Mucosa of gallbladder (tissue), 1 donor: ENCODE results near the gene SLC5A12. TPM values are rescaled to one million over a fixed set of nuclear protein-coding genes. Genes with fewer than 3 reads are reported as not detected.

ENCODE experiments used
- DNase-seq: peaks from one replicate; pipeline ENCODE4 v3.0.0-alpha.2; 2020; ENCODE audit warnings: low spot score
- total RNA-seq: library from RNA; stranded (reverse); gene quantifications from one replicate; pipeline ENCODE4 v1.2.1, GENCODE V29; 2021
- donor health status: DM: no; HTN: no; CAD: no.

The SLC5A12 gene
- total RNA-seq, 1 donor from 2014 or later = 0.26 TPM

- no peak for DNase-seq
Observed at GRCh38 chr11:26719998-26720397, 1.9 kb downstream of the SLC5A12 start.

GRCh38 chr11:26719289-26719973 is 2.4 kb downstream of the SLC5A12 start:
- no peak for DNase-seq

GRCh38 chr11:26717771-26718170 is 4.1 kb downstream of the SLC5A12 start:
- DNase-seq = no peak

GRCh38 chr11:26715133-26715532 is 6.7 kb downstream of the SLC5A12 start:
- no peak for DNase-seq

- no peak for DNase-seq
Observed at GRCh38 chr11:26712497-26712896, 9.4 kb downstream of the SLC5A12 start.

- no peak for DNase-seq
Observed at GRCh38 chr11:26710489-26710888, 11.4 kb downstream of the SLC5A12 start.

- no peak for DNase-seq
Observed at GRCh38 chr11:26708736-26709456, 13.0 kb downstream of the SLC5A12 start.

GRCh38 chr11:26706181-26706580 is 15.7 kb downstream of the SLC5A12 start:
- DNase-seq = no peak

- no peak for DNase-seq
Observed at GRCh38 chr11:26704249-26704648, 17.6 kb downstream of the SLC5A12 start.

- no peak for DNase-seq
Observed at GRCh38 chr11:26703411-26704191, 18.3 kb downstream of the SLC5A12 start.

- DNase-seq = no peak
Observed at GRCh38 chr11:26702406-26702805, 19.5 kb downstream of the SLC5A12 start.

- no peak for DNase-seq
Observed at GRCh38 chr11:26700574-26701235, 21.2 kb downstream of the SLC5A12 start.

GRCh38 chr11:26698224-26698623 is 23.6 kb downstream of the SLC5A12 start:
- DNase-seq = peak; percentile 56

- no peak for DNase-seq
Observed at GRCh38 chr11:26696330-26696729, 25.5 kb downstream of the SLC5A12 start.

- no peak for DNase-seq
Observed at GRCh38 chr11:26688701-26689100, 33.2 kb downstream of the SLC5A12 start.

- DNase-seq = no peak
Observed at GRCh38 chr11:26687351-26687750, 34.5 kb downstream of the SLC5A12 start.

GRCh38 chr11:26677566-26677965 is 44.3 kb downstream of the SLC5A12 start:
- DNase-seq = no peak

- no peak for DNase-seq
Observed at GRCh38 chr11:26676641-26677040, 45.2 kb downstream of the SLC5A12 start.

GRCh38 chr11:26675233-26675928 is 46.5 kb downstream of the SLC5A12 start:
- no peak for DNase-seq

GRCh38 chr11:26665946-26666345 is 55.9 kb downstream of the SLC5A12 start:
- no peak for DNase-seq

GRCh38 chr11:26665036-26665435 is 56.8 kb downstream of the SLC5A12 start:
- DNase-seq = no peak
